Glutamatergic neuron (in vitro differentiated cells): ENCODE data around the gene NUP205. TPM values are rescaled to one million over a fixed set of nuclear protein-coding genes. Genes with fewer than 3 reads are reported as not detected.

Source experiments
- DNase-seq: peaks from one replicate; pipeline ENCODE4 v3.0.0; 2022
- H3K27ac Mint-ChIP-seq: one replicate; pipeline ENCODE4 v1.8.0; 2020; ENCODE audit warnings: mild to moderate bottlenecking, mixed read lengths, inconsistent platforms; ENCODE audit not compliant: unreplicated experiment
- H3K27me3 Mint-ChIP-seq: one replicate; pipeline ENCODE4 v1.8.0; 2020; ENCODE audit warnings: mild to moderate bottlenecking, moderate library complexity, mixed read lengths, inconsistent platforms; ENCODE audit not compliant: unreplicated experiment
- H3K36me3 Mint-ChIP-seq: one replicate; pipeline ENCODE4 v1.8.0; 2020; ENCODE audit warnings: mild to moderate bottlenecking, mixed read lengths, inconsistent platforms; ENCODE audit not compliant: unreplicated experiment
- H3K4me1 Mint-ChIP-seq: one replicate; pipeline ENCODE4 v1.8.0; 2020; ENCODE audit warnings: mild to moderate bottlenecking, low read depth, mixed read lengths, inconsistent platforms; ENCODE audit not compliant: unreplicated experiment
- H3K4me3 Mint-ChIP-seq: one replicate; pipeline ENCODE4 v1.8.0; 2020; ENCODE audit warnings: mild to moderate bottlenecking, mixed read lengths, inconsistent platforms; ENCODE audit not compliant: unreplicated experiment
- H3K9me3 Mint-ChIP-seq: one replicate; pipeline ENCODE4 v1.8.0; 2020; ENCODE audit warnings: mild to moderate bottlenecking, moderate library complexity, mixed read lengths, inconsistent platforms; ENCODE audit not compliant: unreplicated experiment
- CTCF ChIP-seq: fragments of 200-600 bp; sonication (generic); IDR thresholded peaks from one replicate; pipeline ENCODE4 v1.5.0; 2021; ENCODE audit not compliant: partially characterized antibody, unreplicated experiment
- total RNA-seq: library from RNA; stranded (reverse); fragmentation: NEBNext Ultra II Directional; extraction: Animal tissue kit (Norgen Biotek cat#: 25700); gene quantifications from one replicate; pipeline ENCODE4 v1.2.1, GENCODE V29; 2021; ENCODE audit not compliant: unreplicated experiment

Gene NUP205
- total RNA-seq, 1 donor from 2014 or later: 56.5 TPM

- Mint-ChIP-seq H3K27me3 (peaks cover 3% of the 10 kb centered on the region), H3K36me3 (peaks cover 7% of the 10 kb centered on the region), H3K27ac (no peak overlapping the region), H3K9me3 (peaks cover 1% of the 10 kb centered on the region), H3K4me3 (no peak overlapping the region), H3K4me1 (peaks cover 22% of the 10 kb centered on the region)
- no peak for TF ChIP-seq CTCF
- DNase-seq: no peak
These were observed 115.6 kb downstream of the NUP205 start for GRCh38 chr7:135673360-135673706.

GRCh38 chr7:135678612-135679575, 121.2 kb downstream of the NUP205 start:
- Mint-ChIP-seq H3K4me1 (peaks cover 13% of the 10 kb centered on the region), H3K36me3 (peaks cover 8% of the 10 kb centered on the region), H3K27ac (no peak overlapping the region), H3K4me3 (no peak overlapping the region), H3K9me3 (peaks cover 1% of the 10 kb centered on the region), H3K27me3 (peaks cover 3% of the 10 kb centered on the region)
- TF ChIP-seq CTCF: no peak
- no peak for DNase-seq

GRCh38 chr7:135681762-135682161, 124.0 kb downstream of the NUP205 start:
- H3K27me3 Mint-ChIP-seq: peaks cover 5% of the 10 kb centered on the region
- H3K4me1 Mint-ChIP-seq: peaks cover 14% of the 10 kb centered on the region
- TF ChIP-seq CTCF: no peak
- H3K36me3 Mint-ChIP-seq: peaks cover 8% of the 10 kb centered on the region
- DNase-seq: no peak
- H3K27ac Mint-ChIP-seq: no peak overlapping the region
- no peak overlapping the region for H3K4me3 Mint-ChIP-seq
- H3K9me3 Mint-ChIP-seq: peaks cover under 1% of the 10 kb centered on the region

- H3K27me3 Mint-ChIP-seq: peaks cover 2% of the 10 kb centered on the region
- H3K27ac Mint-ChIP-seq: no peak overlapping the region
- peaks cover 14% of the 10 kb centered on the region for H3K4me1 Mint-ChIP-seq
These were observed 124.5 kb downstream of the NUP205 start for GRCh38 chr7:135682191-135682590.

More at GRCh38 chr7:135682191-135682590, 124.5 kb downstream of the NUP205 start:
- Mint-ChIP-seq H3K4me3 (no peak overlapping the region), H3K36me3 (peaks cover 8% of the 10 kb centered on the region), H3K9me3 (no peaks in the 10 kb centered on the region)
- DNase-seq: no peak
- TF ChIP-seq CTCF: no peak
